Measurements from ENCODE around the gene HEATR5B.
"Not testable (repeated sequence)": the region's sequence is repeated elsewhere in the genome, so short reads cannot be mapped to it uniquely, and the experiment has no call there.

HEATR5B gene

GRCh38 chr2:36976065-36976464, 108.1 kb downstream of the HEATR5B start:
- DNase-seq: no peak

- no peak for DNase-seq
Measured at GRCh38 chr2:36975306-36975705, 108.9 kb downstream of the HEATR5B start.

DNA sequence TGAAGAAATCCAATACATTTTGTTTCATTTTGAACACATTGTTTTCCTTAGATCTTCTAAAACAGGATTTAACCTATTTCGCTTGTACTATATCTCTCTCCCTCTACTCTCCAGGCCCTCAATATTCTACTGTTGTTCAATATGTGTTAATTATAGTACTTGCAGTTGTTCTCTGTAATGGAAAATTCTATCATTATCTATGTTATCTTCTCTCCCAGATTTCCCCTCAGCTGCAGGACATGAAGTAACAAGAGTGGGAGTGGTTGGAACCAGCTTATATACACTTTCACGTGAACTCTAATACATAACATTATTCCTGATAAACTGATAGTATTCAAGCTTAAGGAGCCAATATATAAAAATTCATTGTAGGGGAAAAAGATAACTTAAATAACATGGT, 110.9 kb downstream of the HEATR5B start:
- no peak for DNase-seq

DNA sequence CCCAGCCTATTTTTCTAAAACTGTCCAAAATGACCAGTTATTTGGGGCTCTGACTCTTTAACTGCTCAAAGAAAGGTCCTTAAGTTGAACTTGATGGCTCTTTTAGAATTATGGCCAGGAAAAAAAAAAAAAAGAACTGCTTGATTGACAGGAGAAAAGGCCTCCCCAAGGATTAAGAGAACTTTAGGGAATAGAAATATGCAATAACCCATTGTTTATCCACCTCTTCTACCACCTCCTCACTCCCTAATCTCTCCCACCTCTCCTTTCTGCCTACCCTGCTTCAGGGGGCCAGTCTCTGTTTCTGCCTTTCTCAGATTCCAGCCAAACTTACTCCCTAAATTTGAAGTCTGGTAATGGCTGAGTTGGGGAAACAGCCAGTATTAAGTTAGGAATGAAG, 112.2 kb downstream of the HEATR5B start:
- no peak for DNase-seq

DNA sequence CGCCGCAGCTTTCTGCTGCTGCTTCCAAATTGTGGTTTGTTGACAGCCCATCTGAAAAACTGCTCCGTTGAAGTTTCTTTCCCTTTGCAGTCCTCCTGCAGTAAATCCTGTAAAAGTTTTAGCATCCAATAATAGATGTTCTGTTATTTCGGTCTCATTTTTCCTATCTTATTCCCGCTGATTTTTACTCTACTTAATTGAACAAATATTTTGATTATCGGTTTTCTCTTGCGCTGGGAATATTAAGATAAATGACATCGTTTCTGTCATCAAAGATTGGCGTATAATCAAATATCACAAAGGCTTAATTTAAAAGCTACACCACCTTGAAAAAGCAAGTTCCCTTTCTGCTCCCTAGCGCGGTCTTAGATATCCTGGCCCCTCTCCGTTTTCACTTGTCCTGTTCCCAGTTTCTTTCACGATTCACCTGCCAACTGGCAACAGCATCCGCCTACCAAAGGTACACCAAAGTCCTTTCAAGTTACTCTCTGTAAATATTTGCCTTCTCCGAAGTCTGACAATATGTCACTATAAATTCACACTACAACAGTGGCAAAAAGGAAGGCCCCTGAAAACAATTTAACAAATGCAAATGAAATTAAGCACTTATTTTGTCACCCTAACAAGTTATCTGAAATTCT, 116.8 kb downstream of the HEATR5B start:
- DNase-seq: no peak

DNA sequence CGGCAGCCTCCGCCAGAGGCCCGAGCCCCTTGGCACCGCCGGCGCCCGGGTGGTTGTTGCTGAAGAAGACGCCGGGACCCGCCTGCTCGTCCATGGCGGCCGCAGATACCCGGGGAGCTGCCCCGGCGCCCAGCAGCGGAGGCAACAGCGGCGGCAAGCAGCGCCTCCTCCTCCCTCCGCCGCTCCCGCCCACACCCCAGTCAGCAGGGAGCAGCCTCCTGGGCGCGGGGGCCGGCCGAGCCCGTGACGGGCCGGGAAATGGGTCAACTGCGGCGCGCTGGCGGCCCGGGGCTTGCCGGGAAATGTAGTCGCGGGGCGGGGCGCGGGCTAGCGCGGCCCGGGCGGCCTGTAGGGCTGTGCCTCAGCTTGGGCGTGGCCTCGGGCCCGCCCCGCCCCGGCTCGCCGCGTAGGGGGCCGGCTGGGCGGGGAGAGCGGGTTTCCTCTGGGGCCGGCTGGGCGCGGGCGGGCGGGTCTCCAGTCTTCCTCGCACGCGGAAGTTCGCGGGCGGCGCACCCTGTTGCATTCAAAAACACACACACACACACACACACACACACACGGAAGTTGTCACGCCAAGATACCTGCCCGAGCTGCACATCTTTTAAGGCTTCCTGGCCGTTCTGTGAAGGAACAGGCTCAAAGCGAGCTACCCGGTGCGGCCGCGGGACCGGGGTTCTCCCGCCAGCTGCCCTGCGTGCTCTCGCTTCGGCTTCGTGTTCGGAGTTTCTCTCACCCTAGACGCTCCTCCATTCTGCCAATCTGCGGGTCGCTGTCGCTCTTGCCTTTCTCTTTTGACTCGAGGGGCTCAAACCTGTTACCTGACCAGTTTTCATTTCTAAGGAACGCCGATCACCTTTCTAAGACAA, 117.6 kb downstream of the HEATR5B start, which contains the start of gene STRN:
STRN (minus strand) TSS at position 167 of the 866 bp plus-strand sequence; CDS start at position 94, 73 bp downstream.
- DNase-seq: peak; percentile 94

DNA sequence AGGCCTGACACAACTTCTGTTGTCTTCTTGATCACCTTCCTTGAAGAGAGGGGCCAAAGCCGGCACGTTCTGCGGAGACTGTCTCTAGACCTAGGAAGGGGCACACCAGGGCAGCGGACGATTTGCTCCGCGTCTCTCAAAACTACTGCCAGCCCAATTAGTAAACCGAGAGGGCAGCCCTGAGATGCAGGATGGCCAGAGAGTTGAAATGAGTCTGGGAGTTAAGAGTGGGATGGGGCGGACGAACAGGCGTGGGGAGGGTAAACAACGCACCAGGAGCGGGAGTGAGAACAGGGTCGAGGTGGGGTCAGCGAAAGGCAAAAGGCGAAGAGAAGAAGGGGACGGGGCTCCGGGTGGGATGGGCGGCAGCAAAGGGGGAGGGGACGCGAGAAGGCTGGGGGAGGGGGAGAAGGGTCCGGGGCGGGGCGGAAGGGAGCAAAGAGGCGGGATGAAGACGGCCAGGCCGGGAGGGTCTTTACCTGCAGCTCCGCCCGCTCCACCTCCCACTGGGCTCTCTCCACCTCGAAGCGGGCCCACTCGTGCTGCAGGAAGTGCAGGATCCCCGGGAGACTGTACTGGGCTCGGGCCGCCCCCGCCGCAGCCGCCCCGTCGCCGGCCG, 118.3 kb downstream of the HEATR5B start:
- DNase-seq: no peak

- DNase-seq: no peak
Measured at GRCh38 chr2:36965206-36965605, 119.0 kb downstream of the HEATR5B start.

DNA sequence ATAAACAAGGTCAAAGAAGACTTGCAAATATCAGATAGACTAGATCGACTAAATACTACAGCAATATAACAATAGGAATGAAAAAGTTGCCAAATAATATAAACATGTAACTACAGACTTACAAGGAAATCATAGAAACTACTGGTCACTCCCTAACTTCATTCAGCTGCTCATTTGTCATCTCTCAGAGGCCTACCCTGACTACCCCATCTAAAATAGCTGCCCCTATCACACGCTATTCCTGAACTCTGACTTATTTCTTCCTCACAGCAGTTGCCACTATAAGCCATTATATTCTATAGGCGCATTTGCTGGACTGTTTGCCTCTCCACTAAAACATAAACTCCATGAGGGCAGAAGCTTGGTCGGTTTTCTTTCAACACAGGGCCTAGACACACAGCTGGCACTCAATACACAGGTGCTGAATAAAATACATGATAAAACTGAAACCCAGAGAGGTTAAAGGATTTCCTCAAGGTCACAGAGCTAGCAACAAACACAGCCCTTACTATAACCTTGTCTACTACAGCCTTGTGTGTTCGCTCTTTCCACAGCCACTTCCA, 119.6 kb downstream of the HEATR5B start:
- no peak for DNase-seq

- DNase-seq: no peak
Measured at GRCh38 chr2:36963734-36964133, 120.4 kb downstream of the HEATR5B start.

DNA sequence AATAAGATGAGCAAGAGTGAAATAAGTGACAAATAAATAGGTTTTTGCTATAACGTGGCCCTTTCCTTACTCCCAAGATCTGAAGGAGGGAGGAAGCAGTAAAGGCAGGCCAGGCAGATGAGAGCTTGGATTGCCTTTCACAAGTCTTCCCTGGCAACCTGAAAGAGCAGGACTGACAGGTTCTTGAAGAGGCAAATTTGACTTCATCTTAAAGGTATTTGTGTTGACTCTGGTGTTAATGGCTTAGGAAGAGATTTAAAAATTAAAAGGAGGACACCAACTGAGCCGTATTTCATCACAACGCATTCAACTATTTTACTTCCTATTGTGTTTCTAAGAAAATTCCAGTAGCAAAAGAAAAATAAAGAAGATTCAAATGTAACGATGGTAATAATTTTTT, 121.1 kb downstream of the HEATR5B start:
- no peak for DNase-seq

DNA sequence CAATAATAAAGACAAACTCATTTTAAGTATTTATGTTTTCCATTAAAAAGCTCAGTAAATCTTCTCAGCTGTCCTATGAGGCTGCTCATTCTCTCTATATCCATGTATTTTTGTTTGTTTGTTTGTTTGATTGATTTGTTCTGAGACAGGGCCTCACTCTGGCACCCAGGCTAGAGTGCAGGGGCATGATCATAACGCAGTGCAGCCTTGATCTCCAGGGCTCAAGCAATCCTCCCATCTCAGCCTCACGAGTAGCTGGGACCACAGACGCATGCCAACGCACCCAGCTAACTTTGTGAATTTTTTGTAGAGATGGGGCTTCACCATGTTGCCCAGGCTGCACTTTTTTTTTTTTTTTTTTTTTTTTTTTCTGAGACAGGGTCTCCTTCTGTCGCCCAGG, 123.4 kb downstream of the HEATR5B start:
- no peak for DNase-seq

- no peak for DNase-seq
Measured at GRCh38 chr2:36960005-36960675, 124.0 kb downstream of the HEATR5B start.

DNA sequence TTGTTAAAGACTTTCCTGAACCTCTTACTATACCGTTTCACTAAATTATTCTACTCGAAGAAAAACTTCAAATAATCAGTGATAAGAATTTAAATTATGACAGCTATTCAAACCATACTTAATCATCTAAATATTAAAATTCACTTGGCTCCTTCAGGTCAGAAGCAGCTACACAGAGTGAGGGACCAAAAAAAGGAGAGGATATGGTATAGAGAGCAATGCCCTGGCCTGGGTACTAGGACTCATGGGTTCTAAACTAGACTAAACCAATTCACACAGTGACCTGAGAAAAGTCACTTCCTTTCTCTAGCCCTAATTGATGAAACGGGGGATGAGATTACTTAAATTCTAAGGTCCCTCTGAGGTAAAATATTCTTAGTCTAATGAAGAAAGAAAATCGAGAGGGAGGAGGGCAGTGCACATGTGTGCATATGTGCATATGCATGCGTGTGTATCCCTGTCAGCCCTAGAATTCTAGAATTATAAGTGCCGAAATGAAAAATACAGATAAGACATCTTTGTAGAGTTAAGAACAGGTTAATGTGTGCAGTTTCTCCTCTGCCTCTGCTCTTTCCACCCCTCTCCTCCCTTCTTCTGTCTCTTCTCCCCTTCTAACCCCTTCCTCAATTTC, 129.1 kb downstream of the HEATR5B start:
- DNase-seq: no peak

DNA sequence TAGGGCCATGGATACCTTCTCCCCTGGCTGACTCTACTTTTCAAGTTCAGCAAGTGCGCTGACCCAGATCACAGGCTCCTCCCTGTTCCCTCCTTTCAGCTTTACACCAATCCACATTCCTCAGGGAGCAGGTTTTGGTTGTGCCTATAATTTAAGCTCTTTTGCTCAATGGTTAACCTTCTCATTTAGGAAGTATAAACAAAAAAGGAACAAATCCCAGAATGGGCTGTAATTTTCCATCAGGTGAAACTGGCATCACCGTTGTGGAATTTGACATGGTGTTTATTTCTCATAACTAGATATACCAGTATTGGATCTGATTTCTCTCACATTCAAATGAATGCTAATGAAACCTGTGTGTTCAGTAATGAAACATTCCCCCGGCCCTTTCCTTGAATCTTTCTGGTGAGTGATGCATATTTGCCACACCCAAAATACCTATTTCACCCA, 131.4 kb downstream of the HEATR5B start:
- DNase-seq: no peak

- DNase-seq: no peak
Measured at GRCh38 chr2:36951574-36951973, 132.6 kb downstream of the HEATR5B start.

- no peak for DNase-seq
Measured at GRCh38 chr2:36951027-36951518, 133.1 kb downstream of the HEATR5B start.

- no peak for DNase-seq
Measured at GRCh38 chr2:36949845-36950244, 134.3 kb downstream of the HEATR5B start.

- not testable (repeated sequence) for DNase-seq
Measured at GRCh38 chr2:36945240-36945639, 138.9 kb downstream of the HEATR5B start.

GRCh38 chr2:36941867-36942266, 142.3 kb downstream of the HEATR5B start:
- DNase-seq: no peak

- DNase-seq: not testable (repeated sequence)
Measured at GRCh38 chr2:36936526-36936925, 147.6 kb downstream of the HEATR5B start.

- DNase-seq: not testable (repeated sequence)
Measured at GRCh38 chr2:36931688-36932087, 152.5 kb downstream of the HEATR5B start.
